HCT116 (cell line): Measurements from ENCODE around the gene MBNL2.

ENCODE experiments used
- CBX3 ChIP-seq: IDR thresholded peaks from 2 replicates; pipeline ENCODE4 v1.6.1; 2012; ENCODE audit warnings: low read depth
- ELF1 ChIP-seq: IDR thresholded peaks from 2 replicates; pipeline ENCODE4 v1.6.1; 2012; ENCODE audit warnings: low read depth, borderline replicate concordance
- EZH2 ChIP-seq: fragments of 200-600 bp; sonication (generic); IDR thresholded peaks from 2 replicates; pipeline ENCODE4 v1.6.1; 2017; ENCODE audit warnings: antibody characterized with exemption, mixed run types
- FOSL1 ChIP-seq: IDR thresholded peaks from 2 replicates; pipeline ENCODE4 v1.6.1; 2012; ENCODE audit warnings: low read depth
- POLR2A ChIP-seq: IDR thresholded peaks from 2 replicates; pipeline ENCODE4 v1.7.0; 2011; ENCODE audit warnings: borderline replicate concordance; ENCODE audit not compliant: insufficient read depth, insufficient read length; ENCODE audit errors: extremely low read depth
- RAD21 ChIP-seq: IDR thresholded peaks from 2 replicates; pipeline ENCODE4 v1.6.1; 2012; ENCODE audit warnings: low read depth, mild to moderate bottlenecking
- SP1 ChIP-seq: IDR thresholded peaks from 2 replicates; pipeline ENCODE4 v1.6.1; 2012; ENCODE audit warnings: low read depth
- SRF ChIP-seq: IDR thresholded peaks from 2 replicates; pipeline ENCODE4 v1.6.1; 2012; ENCODE audit warnings: low read depth
- TCF7L2 ChIP-seq: IDR thresholded peaks from 2 replicates; pipeline ENCODE4 v1.7.0; 2011; ENCODE audit warnings: borderline replicate concordance, inconsistent platforms; ENCODE audit not compliant: insufficient read depth, insufficient read length; ENCODE audit errors: extremely low read depth
- ZFX ChIP-seq: fragments of 450-650 bp; IDR thresholded peaks from 2 replicates; pipeline ENCODE4 v1.6.1; 2017
- ZNF274 ChIP-seq: fragments of 200-500 bp; sonication (Bioruptor generic); IDR thresholded peaks from 2 replicates; pipeline ENCODE4 v1.6.1; 2014; ENCODE audit warnings: mild to moderate bottlenecking, low read depth, low read length, inconsistent platforms
- TF ChIP-seq, protein P1 (sequence below), 3 experiments: fragments of 200-600 bp in 1 of 3; sonication (generic) in 1 of 3; IDR thresholded peaks in 2 of 3; conservative IDR thresholded peaks in 1 of 3; 2 replicates each; pipeline ENCODE4 v1.5.1; 2012 to 2017; ENCODE audit warnings: low read depth in 2 of 3, low read length in 2 of 3, antibody characterized with exemption in 1 of 3, borderline replicate concordance in 1 of 3, control low read depth in 1 of 3, mild to moderate bottlenecking in 1 of 3, mixed read lengths in 1 of 3, mixed run types in 1 of 3, moderate library complexity in 1 of 3; ENCODE audit not compliant: insufficient read depth in 1 of 3
- TF ChIP-seq, protein P2 (sequence below): IDR thresholded peaks from 2 replicates; pipeline ENCODE4 v1.6.1; 2012

- TF ChIP-seq, protein P1, sequence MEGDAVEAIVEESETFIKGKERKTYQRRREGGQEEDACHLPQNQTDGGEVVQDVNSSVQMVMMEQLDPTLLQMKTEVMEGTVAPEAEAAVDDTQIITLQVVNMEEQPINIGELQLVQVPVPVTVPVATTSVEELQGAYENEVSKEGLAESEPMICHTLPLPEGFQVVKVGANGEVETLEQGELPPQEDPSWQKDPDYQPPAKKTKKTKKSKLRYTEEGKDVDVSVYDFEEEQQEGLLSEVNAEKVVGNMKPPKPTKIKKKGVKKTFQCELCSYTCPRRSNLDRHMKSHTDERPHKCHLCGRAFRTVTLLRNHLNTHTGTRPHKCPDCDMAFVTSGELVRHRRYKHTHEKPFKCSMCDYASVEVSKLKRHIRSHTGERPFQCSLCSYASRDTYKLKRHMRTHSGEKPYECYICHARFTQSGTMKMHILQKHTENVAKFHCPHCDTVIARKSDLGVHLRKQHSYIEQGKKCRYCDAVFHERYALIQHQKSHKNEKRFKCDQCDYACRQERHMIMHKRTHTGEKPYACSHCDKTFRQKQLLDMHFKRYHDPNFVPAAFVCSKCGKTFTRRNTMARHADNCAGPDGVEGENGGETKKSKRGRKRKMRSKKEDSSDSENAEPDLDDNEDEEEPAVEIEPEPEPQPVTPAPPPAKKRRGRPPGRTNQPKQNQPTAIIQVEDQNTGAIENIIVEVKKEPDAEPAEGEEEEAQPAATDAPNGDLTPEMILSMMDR (IDR thresholded peaks at IDR 0.05 in 2 of 3, conservative IDR thresholded peaks at IDR 0.05 in 1 of 3; ENCODE audit: borderline replicate concordance in 1 of 3, insufficient read depth in 1 of 3, low read depth in 2 of 3, low read length in 2 of 3): no peak
- TF ChIP-seq, protein P2, sequence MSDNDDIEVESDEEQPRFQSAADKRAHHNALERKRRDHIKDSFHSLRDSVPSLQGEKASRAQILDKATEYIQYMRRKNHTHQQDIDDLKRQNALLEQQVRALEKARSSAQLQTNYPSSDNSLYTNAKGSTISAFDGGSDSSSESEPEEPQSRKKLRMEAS: no peak
- TF ChIP-seq FOSL1: no peak
- no peak for TF ChIP-seq ZFX
- TF ChIP-seq POLR2A: no peak
- no peak for TF ChIP-seq RAD21
- TF ChIP-seq ZNF274: no peak
- no peak for TF ChIP-seq SRF
- TF ChIP-seq TCF7L2: no peak
- no peak for TF ChIP-seq EZH2
- no peak for TF ChIP-seq ELF1
- no peak for TF ChIP-seq SP1
- no peak for TF ChIP-seq CBX3
These were observed 166.2 kb downstream of the MBNL2 start for GRCh38 chr13:97388373-97388772.
